Dendritic cell treated with granulocyte-macrophage colony-stimulating factor and Interleukin-4, amounts not matched to agents 40 ng/mL and 50 ng/mL, for 4 days (primary cell): ENCODE results near the gene ATPAF2.
A peak's percentile ranks its signal among the peaks of the same experiment; 100 is the strongest.

Experiments
- H3K27ac Mint-ChIP-seq: one replicate; pipeline ENCODE4 v1.8.0; 2022; ENCODE audit warnings: mild to moderate bottlenecking, mixed read lengths
- H3K27me3 Mint-ChIP-seq: one replicate; pipeline ENCODE4 v1.8.0; 2022; ENCODE audit warnings: mild to moderate bottlenecking, mixed read lengths
- H3K36me3 Mint-ChIP-seq: one replicate; pipeline ENCODE4 v1.8.0; 2022; ENCODE audit warnings: low read depth, mixed read lengths
- H3K4me1 Mint-ChIP-seq: one replicate; pipeline ENCODE4 v1.8.0; 2022; ENCODE audit warnings: low read depth, mixed read lengths
- H3K4me3 Mint-ChIP-seq: one replicate; pipeline ENCODE4 v1.8.0; 2022; ENCODE audit warnings: mild to moderate bottlenecking, moderate library complexity, mixed read lengths
- H3K9me3 Mint-ChIP-seq: one replicate; pipeline ENCODE4 v1.8.0; 2022; ENCODE audit warnings: mixed read lengths
- intact Hi-C: fragments of 100-400 bp; cut with micrococcal nuclease; formaldehyde crosslinking; loops from one replicate; pipeline ENCODE4 v1.15.0; 2022

ATPAF2 gene

GRCh38 chr17:17981330-17981729, 57.6 kb downstream of the ATPAF2 start:
- Mint-ChIP-seq H3K27me3 (no peaks in the 10 kb centered on the region), H3K9me3 (no peaks in the 10 kb centered on the region), H3K27ac (no peak overlapping the region), H3K4me1 (peaks cover 32% of the 10 kb centered on the region), H3K36me3 (no peaks in the 10 kb centered on the region), H3K4me3 (no peak overlapping the region)
- intact Hi-C loops, result no loop called here

- Mint-ChIP-seq H3K9me3 (no peaks in the 10 kb centered on the region), H3K4me1 (peaks cover 44% of the 10 kb centered on the region), H3K27ac (no peak overlapping the region), H3K27me3 (no peaks in the 10 kb centered on the region), H3K36me3 (no peaks in the 10 kb centered on the region), H3K4me3 (no peak overlapping the region)
- intact Hi-C loops, result no loop called here
Measured at GRCh38 chr17:17979778-17980177, 59.2 kb downstream of the ATPAF2 start.

GRCh38 chr17:17978481-17979424, 60.2 kb downstream of the ATPAF2 start:
- Mint-ChIP-seq H3K27me3 (no peaks in the 10 kb centered on the region), H3K9me3 (no peaks in the 10 kb centered on the region), H3K27ac (peak overlapping the region; percentile 14), H3K36me3 (no peaks in the 10 kb centered on the region), H3K4me3 (no peak overlapping the region), H3K4me1 (peaks cover 49% of the 10 kb centered on the region)
- intact Hi-C loops, result no loop called here

- H3K4me3 Mint-ChIP-seq, result no peak overlapping the region
- H3K4me1 Mint-ChIP-seq, result peaks cover 54% of the 10 kb centered on the region
- no peaks in the 10 kb centered on the region for H3K27me3 Mint-ChIP-seq
- H3K27ac Mint-ChIP-seq, result no peak overlapping the region
- H3K9me3 Mint-ChIP-seq, result no peaks in the 10 kb centered on the region
- H3K36me3 Mint-ChIP-seq, result no peaks in the 10 kb centered on the region
- intact Hi-C loops, result no loop called here
Measured at GRCh38 chr17:17976931-17977570, 61.9 kb downstream of the ATPAF2 start.

- H3K27me3 Mint-ChIP-seq, result no peaks in the 10 kb centered on the region
- no peak overlapping the region for H3K4me3 Mint-ChIP-seq
- H3K27ac Mint-ChIP-seq, result no peak overlapping the region
- intact Hi-C loops, result no loop called here
- peaks cover 66% of the 10 kb centered on the region for H3K4me1 Mint-ChIP-seq
- no peaks in the 10 kb centered on the region for H3K9me3 Mint-ChIP-seq
- no peaks in the 10 kb centered on the region for H3K36me3 Mint-ChIP-seq
Measured at GRCh38 chr17:17975436-17975835, 63.5 kb downstream of the ATPAF2 start.

GRCh38 chr17:17972952-17973254, 66.1 kb downstream of the ATPAF2 start:
- Mint-ChIP-seq H3K27me3 (no peaks in the 10 kb centered on the region), H3K27ac (peak overlapping the region; percentile 93), H3K9me3 (no peaks in the 10 kb centered on the region), H3K4me3 (peak overlapping the region; percentile 70), H3K36me3 (no peaks in the 10 kb centered on the region), H3K4me1 (peaks cover 57% of the 10 kb centered on the region)
- intact Hi-C loops, result loop anchor here (2.0 to 5.0 kb wide), 2 partner anchors 60 to 221 kb away; no protein-coding TSS in a partner anchor

- Mint-ChIP-seq H3K9me3 (no peaks in the 10 kb centered on the region), H3K4me1 (peaks cover 52% of the 10 kb centered on the region), H3K27me3 (no peaks in the 10 kb centered on the region), H3K27ac (peak within 1 kb of the TSS; percentile 93), H3K4me3 (peak within 1 kb of the TSS; percentile 92), H3K36me3 (no peaks in the 10 kb centered on the region)
- intact Hi-C loops, result loop anchor here (2.0 to 5.0 kb wide), 2 partner anchors 60 to 220 kb away; no protein-coding TSS in a partner anchor
Measured at GRCh38 chr17:17972126-17972951, 66.6 kb downstream of the ATPAF2 start, which contains the start of the genes DRC3 and TOM1L2. Gene DRC3 (plus strand): TSS chr17:17972862. CDS start chr17:17977599, 4,737 bp downstream. Gene TOM1L2 (minus strand): TSS chr17:17972400. CDS start chr17:17972313, 87 bp downstream.

- Mint-ChIP-seq H3K4me3 (peak overlapping the region; percentile 92), H3K36me3 (no peaks in the 10 kb centered on the region), H3K4me1 (peaks cover 45% of the 10 kb centered on the region), H3K9me3 (no peaks in the 10 kb centered on the region), H3K27ac (peak overlapping the region; percentile 93), H3K27me3 (no peaks in the 10 kb centered on the region)
- intact Hi-C loops, result loop anchor here (2.0 to 5.0 kb wide), 2 partner anchors 61 to 219 kb away; no protein-coding TSS in a partner anchor
Measured at GRCh38 chr17:17971431-17972125, 67.4 kb downstream of the ATPAF2 start.

- intact Hi-C loops, result loop anchor here (5.0 kb wide), 1 partner anchor 219 kb away; no protein-coding TSS in a partner anchor
- H3K4me1 Mint-ChIP-seq, result peaks cover 39% of the 10 kb centered on the region
- H3K9me3 Mint-ChIP-seq, result no peaks in the 10 kb centered on the region
Measured at GRCh38 chr17:17970699-17971430, 68.1 kb downstream of the ATPAF2 start.

More at GRCh38 chr17:17970699-17971430, 68.1 kb downstream of the ATPAF2 start:
- H3K27ac Mint-ChIP-seq, result peak overlapping the region; percentile 46
- H3K4me3 Mint-ChIP-seq, result peak overlapping the region; percentile 92
- H3K27me3 Mint-ChIP-seq, result no peaks in the 10 kb centered on the region
- no peaks in the 10 kb centered on the region for H3K36me3 Mint-ChIP-seq
